Uterus (tissue), 4 donors: Measurements from ENCODE around the gene DCHS2. TPM values are rescaled to one million over a fixed set of nuclear protein-coding genes. Genes with fewer than 3 reads are reported as not detected.

Experiments
- DNase-seq, 2 donors: peaks; one replicate each; pipeline ENCODE4 v3.0.0-alpha.2; 2019 to 2020
- H3K27ac ChIP-seq, 2 donors: fragments of 200-600 bp; sonication (generic); 1 replicate in 1 of 2; 2 replicates in 1 of 2; pipeline ENCODE4 v1.5.1; 2016 to 2018
- H3K27me3 ChIP-seq, 2 donors: fragments of 200-600 bp; sonication (generic); one replicate each; pipeline ENCODE4 v1.5.1; 2018 to 2019; ENCODE audit warnings: control low read depth in 1 of 2
- H3K36me3 ChIP-seq, 2 donors: fragments of 200-600 bp; sonication (generic); one replicate each; pipeline ENCODE4 v1.5.1; 2019; ENCODE audit warnings: control low read depth in 1 of 2
- H3K4me1 ChIP-seq, 2 donors: fragments of 200-600 bp; sonication (generic); one replicate each; pipeline ENCODE4 v1.5.1; 2018 to 2019; ENCODE audit warnings: control low read depth in 1 of 2
- H3K4me3 ChIP-seq, 2 donors: fragments of 200-600 bp; sonication (generic); 1 replicate in 1 of 2; 2 replicates in 1 of 2; pipeline ENCODE4 v1.5.1; 2018 to 2019; ENCODE audit warnings: mild to moderate bottlenecking in 1 of 2
- H3K9me3 ChIP-seq, 2 donors: fragments of 200-600 bp; sonication (generic); one replicate each; pipeline ENCODE4 v1.5.1; 2019; ENCODE audit warnings: control low read depth in 1 of 2
- CTCF ChIP-seq, 4 experiments: fragments of 200-600 bp in 2 of 4; fragments of 450-650 bp in 2 of 4; sonication (generic) in 2 of 4; IDR thresholded peaks; one replicate each; pipeline ENCODE4 v1.5.1; 2016 to 2019; ENCODE audit warnings: antibody characterized with exemption in 4 of 4, mild to moderate bottlenecking in 2 of 4, moderate library complexity in 1 of 4
- POLR2A ChIP-seq, 2 donors: fragments of 450-650 bp; IDR thresholded peaks; one replicate each; pipeline ENCODE4 v1.6.1; 2016; ENCODE audit warnings: antibody characterized with exemption in 2 of 2, mild to moderate bottlenecking in 1 of 2, moderate library complexity in 1 of 2
- intact Hi-C: fragments of 100-400 bp; cut with DNase I; formaldehyde crosslinking; loops from one replicate; pipeline ENCODE4 v1.15.1; 2023; ENCODE audit warnings: low total_unique reads
- total RNA-seq, 4 donors: library from RNA; depleted of rRNA in 3 of 4; stranded (reverse); fragments of >200 nt in 3 of 4; gene quantifications; one replicate each; pipeline versions ENCODE4 v1.1.0 to v1.2.4, GENCODE V29; 2014 to 2023
- donor health status: DM: yes; HTN: yes; CAD: no.

The DCHS2 gene
- total RNA-seq, 4 donors from 2014 or later = 10.6 to 51.4 (median 17.5) TPM

GRCh38 chr4:154435895-154436294 lies 55.7 kb downstream of the DCHS2 start:
- TF ChIP-seq CTCF (IDR thresholded peaks at IDR 0.05) (no peak), POLR2A (IDR thresholded peaks at IDR 0.05) (no peak)
- no peaks in the 10 kb centered on the region for H3K27me3 ChIP-seq

GRCh38 chr4:154433543-154433942 lies 58.1 kb downstream of the DCHS2 start:
- Histone ChIP-seq H3K4me1 (no peaks in the 10 kb centered on the region), H3K9me3 (no peaks in the 10 kb centered on the region), H3K4me3 (no peak overlapping the region), H3K27ac (no peak overlapping the region), H3K27me3 (no peaks in the 10 kb centered on the region), H3K36me3 (no peaks in the 10 kb centered on the region)
- DNase-seq = no peak
- no peak for TF ChIP-seq POLR2A (IDR thresholded peaks at IDR 0.05)
- no peak for TF ChIP-seq CTCF (IDR thresholded peaks at IDR 0.05)
- intact Hi-C loops = no loop called here

More at GRCh38 chr4:154435895-154436294, 55.7 kb downstream of the DCHS2 start:
- H3K4me3 ChIP-seq = no peak overlapping the region
- H3K9me3 ChIP-seq = no peaks in the 10 kb centered on the region
- H3K4me1 ChIP-seq = no peaks in the 10 kb centered on the region
- intact Hi-C loops = no loop called here
- DNase-seq = no peak
- no peaks in the 10 kb centered on the region for H3K36me3 ChIP-seq
- H3K27ac ChIP-seq = no peak overlapping the region

GRCh38 chr4:154429176-154429575 lies 62.4 kb downstream of the DCHS2 start:
- H3K9me3 ChIP-seq = no peaks in the 10 kb centered on the region
- no peak overlapping the region for H3K4me3 ChIP-seq
- peaks cover 0 to under 1% of the 10 kb centered on the region in 2 donors for H3K4me1 ChIP-seq
- H3K36me3 ChIP-seq = no peaks in the 10 kb centered on the region
- DNase-seq = peak; percentile 44 to 67
- intact Hi-C loops = no loop called here
- no peak overlapping the region for H3K27ac ChIP-seq
- H3K27me3 ChIP-seq = no peaks in the 10 kb centered on the region
- TF ChIP-seq CTCF (IDR thresholded peaks at IDR 0.05) (peak in 1 of 4 experiments; percentile 18), POLR2A (IDR thresholded peaks at IDR 0.05) (no peak)

- no peaks in the 10 kb centered on the region for H3K36me3 ChIP-seq
- intact Hi-C loops = no loop called here
- no peak for TF ChIP-seq CTCF (IDR thresholded peaks at IDR 0.05)
- no peak for TF ChIP-seq POLR2A (IDR thresholded peaks at IDR 0.05)
- H3K4me1 ChIP-seq = peaks cover 0 to 6% of the 10 kb centered on the region in 2 donors
- H3K9me3 ChIP-seq = no peaks in the 10 kb centered on the region
- H3K27me3 ChIP-seq = no peaks in the 10 kb centered on the region
- no peak for DNase-seq
- H3K27ac ChIP-seq = peak overlapping the region in 1 of 2 donors; percentile 24
- no peak overlapping the region for H3K4me3 ChIP-seq
These were observed 64.5 kb downstream of the DCHS2 start for GRCh38 chr4:154427149-154427548.

GRCh38 chr4:154425514-154425913 lies 66.1 kb downstream of the DCHS2 start:
- no peaks in the 10 kb centered on the region for H3K36me3 ChIP-seq
- no peak for DNase-seq
- H3K27me3 ChIP-seq = no peaks in the 10 kb centered on the region
- TF ChIP-seq POLR2A (IDR thresholded peaks at IDR 0.05) (no peak), CTCF (IDR thresholded peaks at IDR 0.05) (no peak)
- intact Hi-C loops = no loop called here
- H3K4me1 ChIP-seq = peaks cover 0 to 6% of the 10 kb centered on the region in 2 donors
- H3K27ac ChIP-seq = peak overlapping the region in 1 of 2 donors; percentile 58
- H3K9me3 ChIP-seq = no peaks in the 10 kb centered on the region
- no peak overlapping the region for H3K4me3 ChIP-seq
